Hepatocyte (in vitro differentiated cells): ENCODE measurements around the gene CDAN1.

Experiments
- CTCF ChIP-seq: fragments of 200-600 bp; sonication (generic); IDR thresholded peaks from 2 replicates; pipeline ENCODE4 v1.5.1; 2016; ENCODE audit warnings: antibody characterized with exemption, mild to moderate bottlenecking; ENCODE audit not compliant: poor library complexity
- EZH2 ChIP-seq: fragments of 200-600 bp; sonication (generic); IDR thresholded peaks from 2 replicates; pipeline ENCODE4 v1.6.1; 2016; ENCODE audit warnings: antibody characterized with exemption, mild to moderate bottlenecking, borderline replicate concordance
- EZH2phosphoT487 ChIP-seq: fragments of 200-600 bp; sonication (generic); IDR thresholded peaks from one replicate; pipeline ENCODE4 v1.6.1; 2018; ENCODE audit warnings: antibody characterized with exemption, mild to moderate bottlenecking, low read depth, moderate library complexity; ENCODE audit not compliant: unreplicated experiment, severe bottlenecking

- TF ChIP-seq CTCF = no peak
- no peak for TF ChIP-seq EZH2
- no peak for TF ChIP-seq EZH2phosphoT487
Observed at GRCh38 chr15:42759093-42759492, 22.2 kb upstream of the CDAN1 start.
